22Rv1 (cell line): ENCODE data around the gene STAC3.

Experiments used
- CTCF ChIP-seq: fragments of 450-650 bp; IDR thresholded peaks from 2 replicates; pipeline ENCODE4 v1.5.1; 2017; ENCODE audit warnings: mild to moderate bottlenecking
- ZFX ChIP-seq: fragments of 450-650 bp; IDR thresholded peaks from 2 replicates; pipeline ENCODE4 v1.6.1; 2017; ENCODE audit warnings: antibody characterized with exemption, borderline replicate concordance

DNA sequence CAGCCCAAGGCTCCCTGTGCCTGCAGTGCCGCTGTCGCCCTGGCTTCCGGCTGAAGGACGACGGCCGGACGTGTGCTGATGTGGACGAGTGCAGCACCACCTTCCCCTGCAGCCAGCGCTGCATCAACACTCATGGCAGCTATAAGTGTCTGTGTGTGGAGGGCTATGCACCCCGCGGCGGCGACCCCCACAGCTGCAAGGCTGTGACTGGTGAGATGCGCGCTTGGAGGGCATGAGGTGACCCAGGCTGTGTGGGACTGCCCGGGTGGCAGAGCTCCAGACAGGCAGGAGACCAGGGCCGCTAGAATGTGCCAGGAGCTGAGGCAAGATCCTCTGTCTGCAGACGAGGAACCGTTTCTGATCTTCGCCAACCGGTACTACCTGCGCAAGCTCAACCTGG, 54.0 kb downstream of the STAC3 start:
- TF ChIP-seq CTCF (no peak), ZFX (no peak)
